NCI-H510A treated with DMSO at 0.1 percent for 48 hours (cell line): ENCODE data around the gene UQCC2.
A peak's percentile ranks its signal among the peaks of the same experiment; 100 is the strongest.

Experiments
- DNase-seq: peaks from one replicate; lab custom pipeline; 2025; lab: John Stamatoyannopoulos, UW

The UQCC2 gene

DNA sequence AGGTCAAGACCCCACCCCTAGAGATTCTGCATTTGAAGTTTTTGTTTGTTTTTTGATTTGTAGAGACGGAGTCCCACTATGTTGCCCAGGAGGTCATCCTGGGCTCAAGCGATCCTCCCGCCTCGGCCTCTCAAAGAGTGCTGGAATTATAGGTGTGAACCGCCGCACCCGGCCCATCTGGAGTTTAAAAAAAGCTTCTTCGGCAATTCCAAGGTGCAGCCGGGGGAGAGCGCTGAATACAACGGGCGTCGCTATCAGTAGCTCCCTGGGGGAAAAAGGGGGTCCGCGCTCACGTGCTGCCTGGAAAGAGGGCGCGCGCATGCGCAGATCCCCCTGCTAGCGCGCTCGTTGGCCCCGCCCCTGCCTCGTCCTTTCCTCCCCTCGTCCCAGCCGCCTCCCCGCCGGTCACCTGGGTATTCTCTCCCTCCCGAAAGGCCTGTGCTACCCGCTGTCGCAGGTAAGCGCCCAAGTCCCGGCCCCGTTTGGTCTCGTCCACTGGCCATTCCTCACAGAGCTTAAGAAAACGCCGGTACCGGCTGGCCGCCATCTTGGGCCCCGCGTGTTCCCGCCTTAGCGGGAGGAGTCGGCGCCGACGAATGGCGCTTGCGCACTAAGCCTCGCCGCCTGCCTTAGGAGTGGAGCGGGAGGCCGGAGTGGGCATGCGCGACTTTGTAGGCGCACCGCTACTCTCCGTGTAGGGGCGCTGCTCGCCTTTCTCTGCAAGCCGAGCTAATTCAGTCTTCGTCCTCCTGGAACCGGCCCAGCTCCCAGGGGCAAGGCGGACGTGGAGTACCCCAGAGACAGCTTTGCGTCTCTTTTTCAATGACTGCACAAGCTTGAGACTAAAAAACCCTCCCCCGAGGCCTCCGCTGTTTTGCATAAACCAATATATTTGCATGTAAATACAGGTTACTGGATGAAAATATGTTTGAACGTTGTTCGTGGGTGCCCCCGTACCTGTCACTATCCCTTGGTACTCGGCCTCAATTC is at the start of gene UQCC2:
Gene UQCC2 (minus strand): TSS at position 561 of the 990 bp plus-strand sequence. CDS start 14 bp downstream, at position 547.
- DNase-seq, result peak; percentile 98

DNA sequence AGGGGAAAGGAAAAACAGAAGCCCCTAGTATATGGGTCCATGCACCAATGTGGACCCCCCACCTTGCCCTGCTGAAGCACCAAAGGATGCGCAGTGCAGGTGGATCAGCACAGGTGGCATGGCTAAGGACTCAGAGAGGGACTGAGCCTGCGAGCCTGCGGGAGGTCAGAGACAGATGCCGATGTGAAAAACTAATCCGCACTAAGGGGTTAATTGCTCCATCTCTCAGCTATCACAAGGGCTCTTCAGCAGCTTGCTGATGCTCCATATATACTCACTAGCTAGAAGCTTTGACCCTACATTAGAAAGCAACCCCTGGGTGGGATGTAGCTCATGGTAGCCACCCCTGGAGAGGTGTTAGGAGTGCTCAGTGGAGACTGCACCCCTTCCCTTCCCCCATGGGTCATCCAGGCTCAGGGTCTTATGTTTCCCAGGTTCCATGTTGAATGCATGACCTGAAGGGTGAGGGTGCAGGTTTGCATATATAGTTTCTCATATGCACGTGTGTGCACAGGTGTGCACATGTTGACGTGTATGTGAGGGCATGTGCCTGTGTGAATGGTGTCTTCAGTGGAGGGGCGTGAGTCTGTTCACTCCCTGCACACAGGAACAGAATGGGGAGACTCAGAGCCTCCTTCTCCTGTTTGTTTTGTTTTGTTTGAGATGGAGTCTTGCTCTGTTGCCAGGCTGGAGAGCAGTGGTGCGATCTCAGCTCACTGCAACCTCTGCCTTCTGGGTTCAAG is 48.6 kb upstream of the UQCC2 start:
- DNase-seq, result peak; percentile 97

DNA sequence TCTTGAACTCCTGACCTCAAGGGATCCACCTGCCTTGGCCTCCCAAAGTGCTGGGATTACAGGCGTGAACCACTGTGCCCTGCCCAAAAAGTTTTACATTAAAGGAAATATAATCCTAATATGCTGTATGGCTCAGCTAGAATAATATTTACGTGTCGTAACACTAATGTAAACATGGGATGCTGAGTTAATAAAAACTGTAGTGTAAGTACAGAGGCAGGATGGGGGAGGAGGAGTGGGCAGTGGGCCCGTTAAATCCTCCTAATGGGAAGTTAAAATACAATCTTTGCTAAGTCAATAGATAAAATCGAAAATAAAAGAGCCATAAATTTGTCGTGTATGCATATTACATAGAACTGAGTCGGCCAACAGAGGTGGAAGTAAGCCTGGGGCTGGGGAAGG is 47.3 kb upstream of the UQCC2 start:
- DNase-seq, result peak; percentile 62

DNA sequence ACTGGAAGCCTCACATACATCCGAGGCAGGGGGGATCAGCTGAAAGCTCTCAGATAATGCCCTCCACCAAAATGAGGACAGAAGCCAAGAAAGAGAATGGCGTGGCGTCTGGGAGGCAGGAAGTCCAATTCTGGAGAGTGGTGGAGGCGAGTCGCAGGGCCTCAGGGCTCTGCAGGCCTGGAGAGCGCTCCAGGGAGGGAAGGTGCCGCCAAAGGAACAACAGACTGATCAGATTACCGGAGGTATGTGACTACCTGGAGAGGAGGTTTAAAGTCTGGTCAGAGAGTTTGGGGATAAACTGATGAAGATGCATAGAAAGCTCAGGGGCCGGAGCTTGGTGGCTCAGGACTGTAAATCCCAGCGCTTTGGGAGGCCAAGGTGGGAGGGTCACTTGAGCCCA is 46.4 kb upstream of the UQCC2 start:
- DNase-seq, result peak; percentile 55

DNA sequence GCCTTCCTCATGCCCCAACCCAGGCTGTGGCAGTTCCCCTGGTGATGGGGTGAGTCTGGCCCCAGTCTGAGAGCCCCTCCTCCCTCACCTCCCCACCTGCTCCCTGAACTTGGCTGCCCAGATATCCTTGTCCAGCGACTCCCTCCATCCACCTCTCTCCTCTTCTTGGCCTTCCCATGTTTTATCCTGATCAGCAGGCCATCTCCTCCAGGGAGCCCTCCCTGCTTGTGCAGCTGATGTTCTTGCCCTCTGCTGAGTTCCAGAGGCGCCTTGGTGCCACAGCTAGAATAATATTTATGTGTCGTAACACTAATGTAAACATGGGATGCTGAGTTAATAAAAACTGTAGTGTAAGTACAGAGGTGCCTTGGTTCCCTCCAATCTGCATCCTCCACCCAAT is 45.6 kb upstream of the UQCC2 start:
- DNase-seq, result peak; percentile 66

DNA sequence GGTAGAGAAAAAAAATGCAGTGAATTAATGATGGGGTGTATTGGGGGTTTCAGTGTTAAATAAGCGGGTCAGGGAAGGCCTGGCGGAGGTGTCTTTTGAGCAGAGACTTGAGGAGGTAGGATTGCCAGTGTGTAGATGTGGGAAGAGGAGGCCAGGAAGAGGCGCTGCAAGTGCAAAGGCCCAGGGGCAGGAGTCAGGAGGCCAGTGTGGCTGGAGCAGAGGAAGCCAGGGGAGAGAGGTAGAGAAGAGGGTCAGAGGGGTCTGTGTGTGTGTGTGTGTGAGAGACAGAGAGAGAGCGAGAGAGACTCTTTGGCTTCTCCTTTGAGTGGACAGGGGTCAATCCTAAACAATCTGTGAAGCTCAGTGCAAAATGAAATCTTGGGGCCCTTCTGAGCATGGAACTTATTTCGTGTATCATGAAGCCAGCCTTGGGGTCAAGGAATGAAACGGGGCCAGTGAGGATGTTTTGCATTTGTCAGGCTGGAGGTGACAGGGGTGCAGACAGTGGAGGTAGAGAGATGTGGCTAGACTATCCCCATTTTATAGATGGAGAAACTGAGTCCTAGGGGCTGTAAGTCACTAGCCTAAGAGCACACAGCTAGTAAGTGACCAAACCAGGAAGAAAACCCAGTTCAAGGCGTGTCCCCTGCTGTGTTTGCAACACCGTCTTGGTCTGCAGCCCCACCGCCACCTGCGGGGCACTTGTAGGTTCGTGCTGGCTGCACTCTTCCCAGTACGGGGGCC is 44.9 kb upstream of the UQCC2 start:
- DNase-seq, result no peak

DNA sequence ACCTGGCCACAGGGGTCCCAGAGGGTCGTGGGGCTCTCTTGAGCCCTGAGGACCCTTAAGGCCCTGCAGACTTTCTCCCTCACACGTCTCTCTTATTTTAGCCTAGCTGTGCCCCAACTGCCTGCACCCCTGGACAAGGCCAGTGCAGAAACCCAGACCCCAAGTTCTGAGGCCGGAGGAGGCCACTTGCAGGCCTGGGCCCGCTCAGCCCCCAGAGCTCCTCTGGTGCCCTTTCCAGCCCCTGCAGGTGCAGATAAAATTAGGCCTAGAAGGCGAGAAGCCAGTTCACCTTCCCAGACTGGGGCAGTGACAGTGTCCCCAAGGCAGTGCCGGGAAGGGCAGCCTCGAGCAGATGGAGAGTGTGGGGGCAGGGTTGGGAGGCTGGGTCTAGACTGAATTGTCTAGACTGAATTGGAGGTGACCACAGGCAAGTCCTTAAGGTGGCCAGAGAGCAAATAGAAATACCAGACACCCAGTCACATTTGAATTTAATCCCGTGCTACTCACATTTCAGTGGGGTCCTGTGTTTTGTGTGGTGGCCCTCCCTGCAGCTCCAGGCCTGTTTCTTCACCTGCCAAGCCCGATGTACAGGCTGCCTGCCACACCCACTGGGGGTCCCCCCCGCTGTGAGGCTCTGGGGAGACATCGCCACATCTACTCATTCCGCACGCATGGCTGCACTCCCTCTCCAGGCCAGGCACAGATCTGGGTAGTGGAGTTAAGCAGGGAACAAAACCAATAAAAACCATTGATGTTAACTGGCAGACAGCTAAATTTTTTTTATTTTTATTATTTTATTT is 43.8 kb upstream of the UQCC2 start:
- DNase-seq, result peak; percentile 98

DNA sequence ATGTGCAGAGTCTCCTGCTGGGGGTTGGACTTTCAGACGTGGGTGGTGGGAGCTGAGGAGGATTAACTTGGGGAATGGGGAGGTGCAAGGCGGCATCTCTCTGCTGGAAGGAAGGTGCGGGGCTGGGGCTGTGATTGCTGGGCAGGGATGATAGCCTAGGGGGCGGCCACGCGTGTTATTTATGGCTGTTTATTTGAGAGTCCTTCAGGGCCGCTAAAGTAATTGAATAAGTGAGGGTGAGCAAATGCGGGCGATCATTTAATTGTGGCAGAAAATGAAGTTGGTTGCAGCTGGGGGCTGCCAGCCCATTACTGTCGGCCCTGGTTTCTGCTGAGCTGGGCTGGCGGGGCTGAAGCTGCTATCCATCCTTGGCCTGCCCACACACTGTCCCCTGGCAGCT is 42.7 kb upstream of the UQCC2 start:
- DNase-seq, result no peak

DNA sequence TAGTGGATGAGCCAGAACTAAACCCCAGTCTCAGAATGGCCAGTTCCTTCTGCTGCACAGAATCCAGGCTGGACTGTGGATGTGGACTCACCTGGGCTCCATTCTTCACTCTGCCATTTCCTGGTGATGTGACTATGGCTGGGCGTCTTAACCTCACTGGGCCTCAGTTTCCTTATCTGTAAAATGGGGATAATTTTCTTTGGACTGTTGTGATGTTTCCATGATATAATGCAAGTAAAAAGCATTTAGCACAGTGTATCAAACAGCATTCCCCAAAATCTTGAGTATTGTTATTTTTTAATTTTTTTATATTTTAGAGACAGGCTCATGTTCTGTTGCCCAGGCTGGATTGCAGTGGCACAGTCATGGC is 41.1 kb upstream of the UQCC2 start:
- no peak for DNase-seq

DNA sequence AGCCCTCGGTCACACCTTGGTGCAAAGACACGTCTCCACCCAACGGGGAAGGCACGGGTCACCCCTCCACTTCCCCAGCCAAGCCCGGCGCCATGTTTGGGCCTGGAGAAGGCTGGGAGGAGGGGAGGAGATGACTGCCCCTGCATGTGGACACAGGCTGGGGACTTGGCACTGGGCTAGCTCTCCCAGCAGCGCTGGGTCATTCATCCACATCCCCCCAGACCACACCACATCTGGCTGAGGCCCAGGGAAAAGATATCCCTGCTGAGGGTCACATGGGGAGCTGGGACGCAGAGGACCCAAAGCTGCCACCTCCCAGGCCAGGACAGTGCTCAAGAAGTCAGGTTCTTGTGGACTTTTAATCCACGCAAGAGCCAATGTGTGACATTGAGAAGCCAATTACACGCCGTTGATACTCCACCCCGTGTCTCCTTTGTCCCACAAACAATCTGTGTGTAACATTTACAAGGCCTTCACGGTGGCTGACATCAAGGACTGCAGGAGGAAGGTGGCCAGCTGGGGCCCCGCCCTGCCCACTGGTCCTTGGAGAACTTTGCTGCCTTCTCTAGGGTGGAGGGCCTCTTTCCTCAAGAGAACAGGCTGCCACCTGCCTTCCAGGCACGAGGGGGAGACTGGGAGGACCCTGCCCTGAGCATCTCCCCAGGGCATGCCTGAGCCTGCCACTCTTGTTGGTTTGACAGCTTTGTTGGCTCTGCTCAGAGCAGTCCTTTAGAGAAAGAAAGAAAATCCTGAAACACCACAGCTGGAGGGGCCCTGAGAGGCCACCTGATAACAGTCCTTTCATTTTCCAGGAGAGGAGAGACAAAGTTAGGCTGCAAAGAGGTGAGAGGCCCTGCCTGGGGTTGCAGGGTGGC is 40.5 kb upstream of the UQCC2 start:
- DNase-seq, result peak; percentile 97

DNA sequence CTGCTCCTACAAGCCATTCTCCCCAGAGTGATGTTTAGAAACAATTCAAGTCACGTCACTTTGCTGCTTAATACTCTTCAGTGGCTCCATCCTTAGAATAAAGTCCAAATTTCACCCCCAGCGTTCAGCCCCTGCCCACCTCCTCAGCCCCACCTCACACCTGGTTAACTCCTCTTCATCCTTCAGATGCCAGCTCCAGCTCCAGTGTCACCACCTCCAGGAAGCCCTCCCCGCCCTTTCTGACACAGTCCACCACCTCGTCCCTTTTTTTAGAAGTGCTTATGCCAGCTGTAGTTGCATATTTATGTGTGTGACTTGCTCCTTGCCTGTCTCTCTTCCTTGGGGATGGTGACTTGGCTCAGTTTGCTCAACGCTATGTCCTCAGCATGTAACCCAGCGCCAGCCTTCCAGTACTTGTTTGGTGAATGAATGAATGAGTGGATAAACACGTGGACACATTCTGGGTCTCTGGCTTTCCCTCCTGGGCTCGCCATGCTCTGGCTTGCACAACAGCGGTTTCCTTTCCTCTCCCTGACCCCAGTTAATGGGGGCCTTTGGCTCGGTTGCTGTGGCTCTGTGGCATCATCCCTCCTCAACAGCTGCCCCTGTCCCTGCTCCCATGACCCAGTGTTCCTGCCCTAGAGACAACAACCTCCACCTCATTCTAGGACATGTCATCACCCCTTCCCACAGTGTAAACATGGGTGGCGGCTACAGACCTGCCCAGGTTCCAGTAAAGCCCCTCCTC is 38.9 kb upstream of the UQCC2 start:
- no peak for DNase-seq

DNA sequence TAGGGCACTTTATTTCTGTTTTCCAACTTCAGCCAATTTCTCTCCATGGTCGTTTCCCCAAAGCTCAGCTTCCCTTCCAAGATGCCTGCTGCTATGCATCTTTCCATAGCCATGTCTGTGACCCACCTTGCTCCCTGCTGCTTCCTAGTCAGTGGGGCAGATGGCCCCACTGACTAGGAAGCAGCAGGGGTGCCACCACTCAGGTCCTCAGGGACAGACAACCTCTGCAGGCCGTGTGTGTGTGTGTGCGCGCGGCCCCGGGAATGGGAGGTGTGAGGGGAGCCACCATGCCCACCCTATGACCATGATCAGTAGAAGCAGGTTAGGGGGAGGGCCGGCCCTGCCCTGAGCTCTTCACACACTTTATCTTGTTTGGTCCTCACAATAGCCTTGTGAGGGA is 37.9 kb upstream of the UQCC2 start:
- DNase-seq, result no peak

DNA sequence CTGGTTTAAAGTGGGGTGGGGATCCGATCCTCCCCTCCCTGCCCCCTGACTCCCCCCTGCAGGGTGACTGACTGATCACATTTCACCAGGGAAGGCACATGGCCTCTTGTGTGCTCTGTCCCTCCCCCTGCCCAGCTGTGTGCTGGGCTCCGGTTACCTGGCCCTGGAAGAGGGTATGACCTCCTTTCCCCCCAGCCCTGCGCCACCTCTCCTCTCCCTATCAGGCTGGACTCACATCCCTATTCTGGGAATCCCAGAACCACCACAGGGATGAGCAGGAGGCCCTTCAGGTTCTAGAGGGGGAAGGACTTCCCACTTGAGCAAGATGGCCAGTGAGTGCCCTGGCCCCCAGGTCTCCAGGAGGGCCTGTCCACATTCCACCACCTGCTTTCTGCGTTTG is 37.3 kb upstream of the UQCC2 start:
- DNase-seq, result peak; percentile 63

DNA sequence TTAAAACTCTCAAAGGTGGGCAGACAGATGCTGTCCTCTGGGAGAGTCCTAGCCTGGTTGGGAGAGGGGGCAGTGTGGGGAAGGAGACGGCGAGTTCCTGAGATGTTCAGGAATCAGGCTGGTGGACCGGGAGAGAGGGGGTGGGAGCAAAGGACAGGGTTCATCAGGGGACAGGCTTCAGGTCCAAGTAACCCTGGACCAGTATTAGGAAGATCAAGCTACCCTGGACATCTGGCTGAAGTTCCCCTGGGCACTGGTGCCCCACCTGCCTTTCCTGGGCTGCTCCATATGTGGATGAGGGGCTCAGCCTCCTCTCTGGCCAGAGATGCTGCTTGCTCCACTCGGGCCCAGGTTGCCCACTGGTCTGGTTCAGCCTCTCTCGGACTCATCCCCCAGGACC is 36.3 kb upstream of the UQCC2 start:
- no peak for DNase-seq

DNA sequence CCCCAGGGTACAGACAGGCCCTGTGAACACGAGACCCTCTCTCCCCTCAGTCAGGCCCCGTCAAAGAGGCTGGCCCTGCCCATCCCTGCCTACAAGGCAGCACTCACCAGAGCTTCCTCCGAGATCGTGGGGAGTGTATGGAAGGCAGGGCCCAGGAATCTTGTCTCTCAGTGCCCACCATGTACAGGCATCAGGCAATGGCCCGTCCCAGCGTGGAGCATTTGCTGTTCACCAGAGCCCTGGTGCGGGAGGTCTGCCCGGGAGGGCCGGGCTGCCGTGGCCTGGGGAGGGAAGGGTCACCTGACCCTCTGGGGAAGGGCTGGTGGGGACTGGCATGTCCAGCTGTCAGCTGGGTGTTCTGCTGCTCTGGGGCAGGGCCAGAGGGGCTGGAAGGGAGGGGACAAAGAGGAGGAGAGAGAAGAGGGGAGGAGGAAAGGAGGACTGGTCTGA is 35.2 kb upstream of the UQCC2 start, which contains the start of gene IP6K3:
Gene IP6K3 (minus strand): TSS at position 255 of the 450 bp plus-strand sequence. CDS start 11,429 bp downstream, outside the sequence.
- peak; percentile 28 for DNase-seq

DNA sequence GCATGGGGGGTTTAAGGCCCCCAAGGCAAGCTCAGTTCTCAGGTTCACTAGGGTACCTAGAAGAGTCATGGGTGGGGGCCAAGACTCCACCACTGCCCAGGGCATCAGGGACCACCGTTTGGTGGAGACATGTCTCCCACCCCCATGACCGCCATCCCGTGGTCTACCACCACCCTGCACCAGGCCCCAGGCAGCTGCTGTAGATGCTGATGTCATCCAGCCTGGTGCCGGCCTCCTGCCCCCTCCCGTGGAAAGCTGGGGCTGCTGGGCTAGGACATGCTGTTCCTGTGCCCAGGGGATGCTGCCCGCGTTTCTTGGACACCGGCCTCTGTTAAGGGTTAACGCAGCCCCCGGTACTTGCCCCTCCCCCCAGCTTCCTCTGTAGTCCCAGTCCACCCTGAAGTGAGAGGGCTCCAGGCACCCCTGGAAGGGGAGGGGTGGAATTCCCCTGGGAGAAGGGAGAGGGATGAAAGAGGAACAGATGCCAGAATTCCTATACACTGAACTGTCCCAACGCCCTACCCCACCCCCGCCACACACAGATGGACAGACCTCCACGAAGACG is 34.6 kb upstream of the UQCC2 start:
- DNase-seq, result peak; percentile 31

DNA sequence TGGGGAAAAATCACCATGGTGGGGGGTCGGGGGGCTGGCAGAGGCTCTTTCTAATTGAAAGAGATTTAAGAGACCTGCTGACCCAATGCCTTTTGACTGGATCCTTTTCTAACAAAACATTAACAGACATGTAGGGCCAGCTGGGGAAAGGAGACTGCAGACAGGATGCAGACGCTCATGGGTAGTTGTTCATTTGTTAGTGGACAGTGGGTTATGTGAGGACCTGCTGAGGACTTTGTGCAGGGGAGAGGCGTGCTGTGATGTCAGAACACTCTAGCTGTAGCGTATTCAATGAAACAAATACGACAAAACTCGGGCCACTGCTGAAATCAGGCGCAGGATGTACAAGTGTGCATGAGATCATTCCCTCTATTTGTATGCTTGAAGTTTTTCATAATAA is 34.0 kb upstream of the UQCC2 start:
- peak; percentile 49 for DNase-seq

DNA sequence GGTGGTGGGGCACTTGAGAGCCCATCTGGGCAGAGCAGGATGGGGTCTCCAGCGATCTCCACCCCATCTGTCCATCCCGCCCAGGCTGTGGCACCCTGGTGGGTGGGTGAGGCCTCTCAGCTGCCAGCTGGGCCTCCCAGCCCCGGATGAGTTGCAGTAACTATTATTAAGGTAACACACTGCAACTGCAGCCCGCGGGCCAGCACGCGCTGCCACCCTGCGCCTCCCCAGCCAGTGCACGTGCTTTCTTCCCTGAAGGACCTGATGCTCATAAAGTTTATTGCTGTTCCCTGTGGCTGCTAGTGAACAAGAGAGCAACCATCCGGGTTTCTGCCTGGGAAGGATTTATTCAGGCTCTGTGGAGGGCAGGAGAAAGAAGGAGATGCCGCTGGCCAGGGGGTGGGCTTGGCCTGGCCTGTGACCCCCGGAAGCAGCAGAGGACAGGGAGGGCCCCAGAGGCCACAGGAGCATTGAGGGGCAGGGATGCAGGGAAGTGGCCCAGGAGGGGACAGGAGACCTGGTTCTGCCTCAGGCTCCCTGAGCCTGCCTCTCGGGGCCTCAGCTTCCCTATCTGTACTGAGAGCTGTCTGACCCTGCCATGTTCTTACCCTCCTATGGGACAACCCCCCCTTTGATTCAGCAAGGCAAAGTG is 33.5 kb upstream of the UQCC2 start:
- DNase-seq, result peak; percentile 85
